HS-5 (cell line): ENCODE results near the gene POLH.

Experiments used
- DNase-seq: peaks from one replicate; pipeline ENCODE4 v3.0.0-alpha.2; 2012; ENCODE audit warnings: low read depth

The POLH gene

DNA sequence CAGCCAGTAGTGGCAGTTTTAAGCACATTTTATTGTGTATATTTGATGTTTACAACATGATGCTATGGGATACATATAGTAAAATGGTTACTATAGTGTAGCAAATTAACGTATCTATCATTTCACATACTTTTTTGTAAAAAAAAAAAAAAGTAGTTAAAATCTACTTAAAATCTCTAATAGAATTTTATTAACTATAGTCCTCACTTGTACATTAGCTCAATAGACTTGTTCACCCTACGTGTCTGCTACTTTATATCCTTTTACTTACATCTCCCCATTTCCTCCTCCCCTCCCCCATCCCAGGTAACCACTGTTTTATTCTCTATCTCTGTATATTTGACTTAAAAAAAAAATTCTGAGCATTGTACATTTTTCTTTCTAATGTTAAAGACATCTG is 30.0 kb downstream of the POLH start:
- DNase-seq = no peak

DNA sequence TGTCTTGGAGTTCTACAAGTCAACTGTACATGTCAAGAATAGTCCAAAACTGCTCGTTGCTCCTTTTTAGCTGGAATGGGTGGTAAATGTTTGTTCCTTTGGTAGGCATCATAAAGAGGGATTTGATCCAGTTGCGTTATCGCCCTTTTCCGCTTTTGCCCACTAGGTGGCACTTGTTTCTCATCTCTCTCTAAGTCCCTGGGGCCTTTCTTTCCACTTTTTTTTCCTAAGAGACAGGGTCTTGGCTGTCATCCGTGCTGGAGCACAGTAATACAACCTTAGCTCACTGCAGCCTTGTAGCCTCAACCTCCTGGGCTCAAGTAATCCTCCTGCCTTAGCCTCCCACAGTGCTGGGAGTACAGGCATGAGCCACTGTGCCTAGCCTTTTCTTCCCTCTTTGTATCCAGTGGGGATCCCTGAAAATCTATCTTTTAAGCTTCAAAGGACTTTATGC is 32.4 kb downstream of the POLH start:
- no peak for DNase-seq

DNA sequence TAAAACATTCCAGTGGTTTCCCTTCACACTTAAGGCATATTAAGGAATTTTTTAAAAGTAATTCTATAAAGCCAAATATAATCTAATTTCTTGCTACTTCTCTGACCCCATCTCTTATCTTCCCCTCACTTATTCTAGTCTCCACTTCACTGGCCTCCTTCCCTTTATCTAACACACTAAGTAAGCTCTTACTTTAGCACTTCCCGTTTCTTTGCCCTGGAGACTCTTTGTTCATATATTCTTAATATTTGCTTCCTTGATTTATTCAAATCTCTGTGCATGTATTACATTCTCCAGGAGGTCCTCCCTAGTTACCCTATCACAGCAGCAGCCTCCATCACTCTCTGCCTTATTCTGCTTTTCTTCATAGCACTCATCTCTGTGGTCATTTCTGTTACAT is 32.8 kb downstream of the POLH start:
- DNase-seq = no peak

DNA sequence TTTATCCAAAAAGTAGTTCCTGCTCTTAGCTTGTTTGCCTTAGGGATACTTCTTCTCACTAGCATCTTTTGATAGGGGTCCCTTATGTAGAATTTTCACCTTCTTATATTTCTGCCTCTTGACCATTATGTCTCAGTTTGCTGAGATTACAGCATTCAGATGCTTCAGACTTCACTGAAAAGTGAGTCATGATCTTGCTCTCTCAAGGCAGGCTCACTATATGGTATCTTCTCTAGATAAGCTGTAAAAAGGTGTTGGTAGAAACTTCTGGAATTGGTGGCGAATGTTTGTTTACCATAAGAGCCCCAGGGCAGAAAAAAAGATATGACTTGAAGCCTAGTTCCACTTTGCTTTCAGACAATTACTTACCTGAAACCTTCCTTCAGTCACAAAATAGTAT is 33.4 kb downstream of the POLH start:
- DNase-seq = no peak

DNA sequence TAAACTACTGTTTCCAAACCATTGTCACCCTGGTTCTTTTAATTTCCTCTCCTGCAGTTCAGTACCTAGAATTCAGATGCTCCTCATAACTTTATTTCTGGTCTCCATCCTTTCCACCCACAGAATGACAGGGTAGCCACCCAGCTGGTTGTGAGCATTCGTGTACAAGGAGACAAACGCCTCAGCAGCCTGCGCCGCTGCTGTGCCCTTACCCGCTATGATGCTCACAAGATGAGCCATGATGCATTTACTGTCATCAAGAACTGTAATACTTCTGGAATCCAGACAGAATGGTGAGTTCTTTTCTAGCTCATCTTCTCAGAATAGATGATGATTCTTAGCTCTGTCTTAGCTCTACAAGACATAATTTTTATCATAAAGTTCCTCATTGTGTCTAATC is 34.4 kb downstream of the POLH start:
- DNase-seq = no peak

DNA sequence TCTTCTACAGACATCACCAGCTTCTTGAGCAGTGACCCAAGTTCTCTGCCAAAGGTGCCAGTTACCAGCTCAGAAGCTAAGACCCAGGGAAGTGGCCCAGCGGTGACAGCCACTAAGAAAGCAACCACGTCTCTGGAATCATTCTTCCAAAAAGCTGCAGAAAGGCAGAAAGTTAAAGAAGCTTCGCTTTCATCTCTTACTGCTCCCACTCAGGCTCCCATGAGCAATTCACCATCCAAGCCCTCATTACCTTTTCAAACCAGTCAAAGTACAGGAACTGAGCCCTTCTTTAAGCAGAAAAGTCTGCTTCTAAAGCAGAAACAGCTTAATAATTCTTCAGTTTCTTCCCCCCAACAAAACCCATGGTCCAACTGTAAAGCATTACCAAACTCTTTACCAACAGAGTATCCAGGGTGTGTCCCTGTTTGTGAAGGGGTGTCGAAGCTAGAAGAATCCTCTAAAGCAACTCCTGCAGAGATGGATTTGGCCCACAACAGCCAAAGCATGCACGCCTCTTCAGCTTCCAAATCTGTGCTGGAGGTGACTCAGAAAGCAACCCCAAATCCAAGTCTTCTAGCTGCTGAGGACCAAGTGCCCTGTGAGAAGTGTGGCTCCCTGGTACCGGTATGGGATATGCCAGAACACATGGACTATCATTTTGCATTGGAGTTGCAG is 37.9 kb downstream of the POLH start:
- no peak for DNase-seq

DNA sequence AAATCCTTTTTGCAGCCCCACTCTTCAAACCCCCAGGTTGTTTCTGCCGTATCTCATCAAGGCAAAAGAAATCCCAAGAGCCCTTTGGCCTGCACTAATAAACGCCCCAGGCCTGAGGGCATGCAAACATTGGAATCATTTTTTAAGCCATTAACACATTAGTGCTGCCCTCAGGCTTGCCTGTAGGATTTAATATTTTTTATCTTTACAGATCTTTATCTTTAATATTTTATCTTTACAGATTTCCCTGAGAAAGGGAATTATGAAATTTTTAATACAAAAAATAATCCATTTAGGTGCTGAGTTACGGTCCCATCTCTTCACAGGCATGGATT is 38.4 kb downstream of the POLH start:
- no peak for DNase-seq

DNA sequence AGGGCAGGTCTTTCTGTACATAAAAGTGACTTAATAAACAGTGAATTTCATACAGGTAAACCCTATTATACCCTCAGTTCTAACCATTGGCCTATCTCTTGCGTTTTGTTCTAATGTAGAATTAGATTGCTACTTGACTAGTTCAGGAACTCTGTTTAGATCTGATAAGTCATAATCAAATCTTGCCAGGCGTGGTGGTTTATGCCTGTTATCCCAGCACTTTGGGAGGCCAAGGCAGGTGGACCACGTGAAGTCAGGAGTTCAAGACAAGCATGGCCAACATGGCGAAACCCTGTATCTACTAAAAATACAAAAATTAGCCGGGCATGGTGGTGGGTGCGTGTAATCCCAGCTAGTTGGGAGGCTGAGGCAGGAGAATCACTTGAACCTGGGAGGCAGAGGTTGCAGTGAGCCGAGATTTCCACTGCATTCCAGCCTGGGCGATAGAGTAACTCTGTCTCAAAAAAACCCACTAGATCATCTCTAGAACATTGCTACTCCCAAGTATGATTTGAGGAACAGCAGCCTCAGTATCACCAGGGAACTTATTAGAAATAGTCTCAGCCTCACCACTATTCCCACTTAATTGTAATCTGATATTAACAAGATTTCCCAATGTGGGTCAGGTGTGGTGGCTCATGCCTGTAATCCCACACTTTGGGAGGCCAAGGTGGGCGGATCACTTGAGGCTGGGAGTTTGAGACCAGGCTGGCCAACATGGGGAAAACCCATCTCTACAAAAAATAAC is 40.9 kb downstream of the POLH start:
- no peak for DNase-seq

DNA sequence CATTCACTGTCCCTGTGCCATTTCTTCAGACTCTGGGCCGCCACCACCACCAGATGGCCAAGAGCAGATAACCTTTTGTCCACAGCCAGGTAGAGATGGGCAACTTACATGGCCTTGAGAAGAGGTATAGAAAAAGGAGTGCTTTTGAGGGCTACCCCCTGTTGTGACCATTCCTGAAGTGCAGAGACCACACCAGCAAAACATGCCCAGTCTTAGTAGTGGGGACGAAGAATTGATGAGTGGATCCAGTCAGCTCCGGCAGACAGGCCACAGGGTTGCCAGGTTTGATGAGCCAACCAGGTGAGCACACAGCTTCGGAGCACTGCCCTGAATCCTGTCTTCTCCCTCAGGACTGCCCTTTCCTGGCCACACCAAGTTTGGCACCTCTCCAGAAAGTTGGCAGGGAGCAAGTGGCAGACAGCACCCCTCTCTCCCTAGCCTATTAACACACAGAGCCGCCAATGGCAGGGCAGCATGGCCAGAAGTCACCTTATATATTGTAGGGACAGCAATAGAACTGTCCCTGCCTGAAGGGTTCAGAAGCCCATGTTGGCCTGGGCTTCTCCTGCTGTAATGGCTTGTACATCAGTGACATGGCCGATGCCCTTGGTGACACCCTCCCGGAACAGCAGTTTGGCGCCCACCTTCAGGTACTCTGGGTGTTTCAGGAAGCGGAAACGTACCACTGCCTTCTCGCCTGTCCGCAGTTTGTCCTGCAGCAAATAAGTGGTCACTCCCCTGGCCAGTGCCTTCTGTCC is 45.3 kb downstream of the POLH start:
- DNase-seq = no peak

DNA sequence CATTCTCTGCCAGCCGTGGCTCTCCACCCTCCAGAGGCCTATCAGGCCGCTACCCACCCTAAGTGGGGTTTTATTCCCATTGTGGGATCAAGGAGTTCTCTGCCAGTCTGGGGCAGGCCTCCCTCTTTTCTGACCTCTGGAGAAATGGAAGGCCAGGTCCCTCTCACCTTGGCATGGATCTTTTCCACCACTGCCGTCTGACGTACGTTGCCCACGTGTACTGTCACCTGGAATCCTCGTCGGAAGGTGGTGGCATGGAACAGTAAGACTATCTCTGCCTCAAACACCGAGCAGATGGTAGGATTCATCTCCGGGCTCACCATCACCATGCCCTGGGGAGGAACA is 45.8 kb downstream of the POLH start:
- no peak for DNase-seq

DNA sequence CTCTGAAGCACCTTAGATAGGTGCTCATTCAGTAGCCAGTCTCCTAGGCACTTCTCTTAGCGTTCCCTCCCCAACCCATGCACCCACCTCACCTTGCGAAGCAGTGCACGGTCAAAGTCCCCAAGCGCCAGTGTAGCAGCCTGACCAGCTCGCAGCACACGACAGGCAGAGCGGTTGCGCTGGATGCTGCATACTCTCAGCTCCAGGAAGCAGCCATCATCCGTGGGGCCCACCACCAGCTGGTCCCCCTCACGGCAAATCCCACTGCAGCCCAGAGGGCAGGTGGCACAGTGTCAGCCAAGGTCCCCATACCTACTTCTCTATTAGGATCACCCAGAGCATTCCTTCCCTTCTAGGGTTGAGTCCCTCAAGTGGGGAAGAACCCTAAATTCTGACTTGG is 46.6 kb downstream of the POLH start:
- DNase-seq = no peak

DNA sequence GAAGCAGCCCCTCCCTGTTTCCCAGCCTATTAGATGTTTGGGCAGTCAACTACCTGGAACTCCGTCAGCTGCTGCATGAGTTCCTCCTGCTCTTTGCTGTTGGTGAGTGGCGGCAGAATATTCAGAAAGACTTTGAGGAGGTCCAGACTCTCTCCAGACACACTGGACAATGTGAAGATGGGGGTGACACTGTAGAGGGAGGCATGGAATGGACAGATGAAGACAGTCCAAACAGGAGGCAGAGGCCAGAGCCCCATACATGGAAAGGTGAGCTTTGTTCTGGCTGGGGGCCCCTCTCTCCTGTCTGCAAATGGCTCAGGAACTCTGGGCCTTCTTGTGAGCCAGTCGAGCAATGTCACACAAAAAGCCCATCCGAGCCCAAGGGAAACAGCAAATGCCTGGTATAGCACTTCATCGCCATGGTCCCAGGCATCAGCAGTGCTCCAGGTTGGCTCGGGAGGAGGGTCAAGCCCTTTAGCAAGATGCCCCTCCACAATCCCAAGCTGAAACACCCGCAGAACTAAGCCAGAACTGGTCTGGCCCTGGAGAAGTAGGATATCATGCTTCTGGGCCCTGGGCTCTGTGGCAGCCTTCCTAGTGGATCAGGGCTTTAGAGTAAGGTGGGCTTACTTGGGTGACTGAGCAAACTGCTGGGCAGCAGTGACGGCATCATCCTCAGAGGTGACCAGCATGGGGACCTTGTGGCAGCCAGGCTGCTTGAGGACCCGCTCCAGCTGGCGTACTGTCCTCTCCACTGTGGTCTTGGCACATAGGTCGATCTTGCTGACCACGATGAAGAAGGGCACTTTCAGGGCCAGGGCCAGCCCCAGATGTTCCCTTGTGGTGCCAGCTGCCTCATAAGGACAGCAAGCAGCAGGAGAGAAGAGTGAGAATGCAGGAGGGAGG is 48.1 kb downstream of the POLH start:
- DNase-seq = no peak

DNA sequence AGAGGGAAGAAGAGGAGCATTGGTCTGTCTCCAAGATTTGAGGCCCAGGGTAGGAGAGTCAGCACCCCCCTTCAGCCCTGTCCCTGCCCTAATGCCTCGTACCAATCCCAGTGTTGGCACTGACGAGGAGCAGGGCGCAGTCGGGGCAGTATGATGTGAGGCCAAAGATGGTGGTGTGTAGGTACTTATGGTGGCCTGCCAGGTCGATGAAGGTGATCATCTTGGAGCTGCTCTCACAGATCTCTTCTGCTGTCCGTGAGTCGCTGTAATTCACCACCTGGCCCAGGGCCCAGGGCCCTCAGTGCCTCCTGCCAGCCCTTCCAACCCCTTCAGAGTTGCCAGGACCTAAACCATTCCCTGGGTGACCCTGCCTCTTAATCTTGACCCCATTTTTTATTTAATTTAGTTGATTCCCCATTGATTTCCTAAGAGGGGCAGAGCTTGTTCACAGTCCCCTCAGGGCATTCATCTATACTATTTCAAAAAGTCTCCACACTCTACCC is 48.9 kb downstream of the POLH start:
- DNase-seq = no peak

DNA sequence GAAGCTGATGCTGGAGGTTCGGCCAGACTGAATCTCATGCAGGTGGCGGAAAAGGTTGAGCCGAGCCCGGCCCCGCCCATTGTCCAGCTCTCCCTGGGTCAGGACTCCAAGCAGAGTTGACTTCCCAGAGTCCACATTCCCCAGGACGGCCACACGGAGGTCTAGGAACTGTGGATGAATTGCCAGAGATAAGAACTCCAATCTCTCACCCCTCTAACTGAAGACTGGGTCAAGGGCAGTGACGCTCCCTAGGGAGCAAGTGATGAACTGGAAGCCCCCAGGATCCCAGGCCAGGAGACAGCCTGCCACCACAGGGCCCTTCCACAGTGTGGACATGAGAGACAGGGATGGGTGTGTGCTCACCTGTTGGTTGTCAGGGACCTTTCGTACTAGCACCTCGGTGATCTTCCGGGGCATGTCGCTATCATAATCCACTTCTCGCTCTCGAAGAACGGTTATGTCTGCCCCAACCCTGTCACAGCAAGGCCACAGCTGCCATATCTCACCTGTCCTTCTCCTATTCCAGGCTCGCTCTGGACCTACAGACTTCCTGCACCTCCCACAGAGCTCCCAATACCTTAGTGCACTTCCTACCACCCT is 49.5 kb downstream of the POLH start:
- DNase-seq = no peak

DNA sequence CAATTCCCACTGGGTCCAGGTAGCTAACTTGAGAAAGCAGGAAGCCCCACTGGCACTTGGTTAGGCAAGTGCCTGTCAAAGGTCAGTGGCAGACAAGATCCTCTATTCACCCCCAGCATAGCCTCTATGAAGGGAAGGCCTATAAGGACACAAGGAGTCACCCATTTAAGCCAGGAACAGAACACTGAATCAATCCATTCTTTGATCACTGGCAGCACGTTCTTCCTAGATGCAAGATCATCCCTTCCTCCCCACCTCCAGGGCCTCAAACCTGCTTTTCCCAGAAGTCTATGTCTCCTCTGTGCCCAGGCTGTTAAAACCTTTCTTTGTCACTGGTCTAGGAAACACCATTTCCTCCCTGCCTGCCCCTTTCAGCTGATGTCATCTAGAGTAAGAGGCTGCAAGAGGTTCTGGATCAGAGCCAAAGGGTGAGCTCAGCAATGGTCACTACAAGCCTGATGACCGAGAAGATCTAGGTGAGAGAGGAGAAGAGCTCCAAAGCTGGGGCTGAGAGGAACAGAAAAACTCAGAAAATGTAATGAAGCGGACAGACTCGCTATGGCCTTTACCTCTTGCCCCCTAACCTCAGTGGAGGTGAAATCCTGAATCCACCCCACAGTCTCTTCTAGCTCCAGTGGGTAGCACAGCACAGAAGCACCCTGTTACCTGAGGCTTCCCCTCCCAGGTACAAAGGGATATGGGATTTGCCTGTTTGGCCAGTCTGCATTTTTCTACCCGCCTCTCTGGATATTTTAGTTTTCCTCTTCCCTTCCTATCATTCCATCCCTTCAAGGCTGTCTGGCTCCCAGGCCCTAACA is 51.2 kb downstream of the POLH start:
- DNase-seq = peak; percentile 95

DNA sequence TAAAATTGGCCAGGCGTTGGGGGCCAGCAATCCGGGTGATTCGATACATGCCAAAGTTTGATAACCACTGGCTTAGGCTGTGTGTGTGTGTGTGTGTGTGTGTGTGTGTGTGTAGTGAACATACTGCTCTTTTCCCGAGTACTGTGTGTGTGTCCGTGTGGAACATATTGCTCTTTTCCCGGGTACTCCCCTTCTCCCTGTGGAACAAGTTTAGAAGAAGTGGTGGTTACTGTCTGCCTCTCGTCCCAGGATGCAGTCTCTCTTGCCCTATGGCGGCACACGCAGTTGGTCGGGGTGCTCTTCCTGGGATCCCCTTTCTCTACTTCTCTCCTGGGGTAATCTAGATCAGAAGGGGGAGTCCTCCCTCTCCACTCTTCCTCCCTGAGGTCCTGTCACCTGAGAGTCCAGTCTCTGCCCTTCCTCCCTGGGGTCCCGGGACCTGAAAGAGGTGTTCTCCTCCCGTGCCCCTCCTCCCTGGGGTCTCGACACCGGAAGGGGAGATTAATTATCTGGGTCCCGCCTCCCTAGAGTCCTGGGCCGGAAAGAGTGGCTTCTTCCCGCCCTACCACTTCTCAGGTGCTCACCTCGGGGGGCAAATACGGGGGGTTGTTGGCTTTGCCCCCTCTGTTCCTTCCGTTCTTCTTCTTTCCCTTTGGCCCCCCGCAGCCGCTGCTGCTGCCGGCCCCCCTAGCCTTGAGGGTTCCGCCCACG is 52.6 kb downstream of the POLH start:
- DNase-seq = no peak

DNA sequence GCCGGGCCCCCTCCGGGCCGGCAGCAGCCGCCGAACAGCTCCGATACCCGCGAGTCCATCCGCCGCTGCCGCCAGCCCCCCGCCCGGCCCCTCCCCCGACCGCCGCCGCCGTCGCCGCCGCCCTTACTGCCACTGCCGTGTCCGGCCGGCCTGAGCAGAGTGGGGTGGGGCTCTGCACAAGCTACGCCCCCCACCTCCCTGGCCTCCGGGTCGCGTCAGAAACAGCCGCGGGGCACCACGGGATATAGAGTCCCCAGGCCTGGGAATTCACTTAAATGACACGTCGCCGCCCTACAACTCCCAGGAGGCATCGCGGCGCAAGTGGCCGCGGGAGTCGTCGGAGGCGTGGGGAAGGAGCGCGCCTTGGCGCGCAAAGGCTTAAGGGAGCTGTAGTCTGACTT is 53.1 kb downstream of the POLH start, which contains the start of gene GTPBP2:
Gene GTPBP2 (minus strand): TSS at position 161 of the 401 bp plus-strand sequence. CDS start 102 bp downstream, at position 59.
- DNase-seq = peak; percentile 92

DNA sequence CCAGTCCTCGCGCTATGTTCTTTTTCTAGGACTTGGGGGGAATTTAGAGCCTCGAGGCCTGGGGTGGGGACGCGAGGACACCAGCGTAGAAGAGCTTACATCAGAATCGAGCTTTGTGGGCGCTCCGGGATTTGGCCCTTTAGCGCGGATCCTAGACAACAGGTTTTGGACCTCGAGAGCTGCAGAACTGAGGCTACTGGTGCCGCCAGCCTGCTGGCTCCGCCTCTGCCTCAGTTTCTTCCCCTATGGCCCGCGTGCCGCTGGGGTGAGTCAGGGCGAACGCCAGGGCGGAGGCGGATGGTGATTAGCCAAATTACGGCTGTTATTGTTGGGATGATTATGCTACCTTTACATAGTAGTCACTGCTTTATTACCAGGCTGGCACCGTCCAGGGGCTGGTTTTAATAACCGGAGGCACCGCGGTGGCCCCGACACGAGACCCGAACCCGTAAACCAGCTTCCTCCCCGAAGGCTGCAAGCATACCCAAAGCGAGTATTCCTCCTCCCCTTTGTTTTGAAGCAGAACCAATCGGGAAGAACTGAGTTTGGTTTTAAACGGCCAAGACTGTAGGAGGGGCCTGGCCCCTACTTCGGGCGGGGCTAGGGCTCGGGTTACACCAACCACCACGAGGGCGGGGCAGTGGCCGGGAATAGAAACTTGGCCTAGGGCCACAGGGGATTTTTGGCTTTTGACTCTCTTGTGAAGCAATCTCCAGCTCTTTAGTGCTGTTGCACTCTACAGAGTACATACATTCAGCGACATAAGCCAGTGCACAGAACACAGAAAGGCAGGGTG is 53.7 kb downstream of the POLH start:
- DNase-seq = peak; percentile 95

DNA sequence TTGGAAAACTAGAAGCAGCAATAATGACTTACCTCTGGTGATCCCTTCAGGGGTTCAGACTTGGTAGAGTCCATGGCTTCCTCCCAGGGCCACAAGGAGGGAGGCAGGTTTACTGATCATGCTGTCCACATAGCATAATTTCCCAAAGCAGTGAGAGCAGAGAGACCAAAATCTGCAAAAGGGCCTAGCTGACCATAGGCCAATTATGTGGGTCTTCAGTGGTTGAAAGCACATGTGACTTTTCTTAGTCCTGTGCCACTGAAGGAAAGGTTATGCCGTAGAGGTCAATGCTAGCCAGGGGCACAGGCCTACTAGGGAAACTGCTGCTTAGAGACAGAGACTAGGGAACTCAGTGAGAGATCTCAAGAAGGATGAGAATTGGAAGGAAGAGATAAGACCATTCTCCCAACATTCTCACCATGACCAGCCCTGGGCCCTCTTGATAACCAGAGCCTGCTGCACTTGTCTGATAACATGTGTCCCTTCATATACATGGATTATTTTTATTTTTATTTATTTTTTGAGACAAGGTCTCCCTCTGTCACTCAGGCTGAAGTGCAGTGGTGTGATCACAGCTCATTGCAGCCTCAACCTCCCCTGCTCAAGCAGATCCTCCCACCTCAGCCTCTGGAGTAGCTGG is 55.1 kb downstream of the POLH start:
- DNase-seq = no peak
